ENCODE results near the gene RCBTB2. TPM values are rescaled to one million over a fixed set of nuclear protein-coding genes. Genes with fewer than 3 reads are reported as not detected.

The RCBTB2 gene
- total and polyA plus RNA-seq, 5 donors from 2014 or later: 21.8 to 32.5 (median 24.3) TPM

DNA sequence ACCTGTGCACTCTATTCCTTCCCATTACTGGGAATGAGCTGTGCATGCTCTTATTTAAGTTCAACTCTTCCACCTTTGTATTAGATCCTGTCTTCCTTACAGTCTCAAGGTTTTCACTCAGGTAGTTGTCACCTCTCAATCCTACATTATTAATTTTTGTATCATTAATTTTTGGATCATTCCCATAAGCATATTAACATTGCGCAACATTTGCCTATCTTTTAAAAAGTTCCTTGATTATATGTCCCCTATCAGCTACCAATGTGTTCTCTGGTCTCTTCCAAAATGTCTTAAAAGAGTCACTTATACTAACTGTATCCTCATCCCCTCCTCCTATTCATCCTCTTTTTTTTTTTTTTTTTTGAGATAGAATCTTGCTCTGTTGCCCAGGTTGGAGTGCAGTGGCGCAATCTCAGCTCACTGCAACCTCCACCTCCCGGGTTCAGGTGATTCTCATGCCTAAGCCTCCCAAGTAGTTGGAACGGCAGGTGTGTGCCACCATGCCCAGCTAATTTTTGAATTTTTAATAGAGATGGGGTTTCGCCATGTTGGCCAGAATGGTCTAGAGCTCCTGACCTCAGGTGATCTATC lies 2.1 kb upstream of the RCBTB2 start:
- ATAC-seq (ENCODE audit: low read depth in 2 of 2): no peak
- Histone ChIP-seq H3K9me3 (ENCODE audit: control insufficient read depth in 2 of 2, low read length in 2 of 2) (no peaks in the 10 kb centered on the region), H3K4me1 (ENCODE audit: control insufficient read depth, insufficient read depth, low read length, poor library complexity, severe bottlenecking) (peaks cover 25% of the 10 kb centered on the region), H3K27me3 (ENCODE audit: control insufficient read depth, insufficient read depth, low read length) (no peaks in the 10 kb centered on the region), H3K27ac (ENCODE audit: insufficient read depth, low read length, poor library complexity, severe bottlenecking) (no peak overlapping the region), H3K4me3 (ENCODE audit: low read depth, low read length) (no peak overlapping the region), H3K36me3 (ENCODE audit: control insufficient read depth, insufficient read depth, low read length) (no peaks in the 10 kb centered on the region)
- Mint-ChIP-seq H3K27me3 (peaks cover 18% of the 10 kb centered on the region), H3K27ac (peak overlapping the region in 1 of 3 donors; percentile 65), H3K4me3 (peak overlapping the region in 1 of 4 donors; percentile 76), H3K4me1 (peaks cover 22 to 31% (median 23%) of the 10 kb centered on the region in 4 donors), H3K9me3 (peaks cover 0 to 11% (median 0%) of the 10 kb centered on the region in 7 donors), H3K36me3 (no peaks in the 10 kb centered on the region)
- DNase-seq: no peak

- no peaks in the 10 kb centered on the region for H3K27me3 ChIP-seq (ENCODE audit: control insufficient read depth, insufficient read depth, low read length)
- DNase-seq: peak in 1 of 3 donors; percentile 51
- peak overlapping the region; percentile 29 for H3K4me3 ChIP-seq (ENCODE audit: low read depth, low read length)
- peaks cover 28% of the 10 kb centered on the region for H3K4me1 ChIP-seq (ENCODE audit: control insufficient read depth, insufficient read depth, low read length, poor library complexity, severe bottlenecking)
- ATAC-seq (ENCODE audit: low read depth in 2 of 2): no peak
- H3K27ac ChIP-seq (ENCODE audit: insufficient read depth, low read length, poor library complexity, severe bottlenecking): peak overlapping the region; percentile 95
- Mint-ChIP-seq H3K27ac (peak overlapping the region; percentile 99), H3K27me3 (peaks cover 18% of the 10 kb centered on the region), H3K4me1 (peaks cover 26 to 34% (median 28%) of the 10 kb centered on the region in 4 donors), H3K4me3 (peak overlapping the region; percentile 76 to 97 (median 94)), H3K36me3 (no peaks in the 10 kb centered on the region), H3K9me3 (peaks cover 0 to 11% (median 0%) of the 10 kb centered on the region in 7 donors)
- H3K36me3 ChIP-seq (ENCODE audit: control insufficient read depth, insufficient read depth, low read length): no peaks in the 10 kb centered on the region
- H3K9me3 ChIP-seq (ENCODE audit: control insufficient read depth in 2 of 2, low read length in 2 of 2): no peaks in the 10 kb centered on the region
Measured at GRCh38 chr13:48533961-48534600, 1.2 kb upstream of the RCBTB2 start.

- ATAC-seq (ENCODE audit: low read depth in 2 of 2) (peak in 1 of 2 donors; percentile 0), DNase-seq (no peak)
- peak overlapping the region; percentile 99 for H3K27ac Mint-ChIP-seq
- H3K27ac ChIP-seq (ENCODE audit: insufficient read depth, low read length, poor library complexity, severe bottlenecking): peak overlapping the region; percentile 95
- H3K36me3 ChIP-seq (ENCODE audit: control insufficient read depth, insufficient read depth, low read length): no peaks in the 10 kb centered on the region
- H3K9me3 Mint-ChIP-seq: peaks cover 0 to 9% (median 0%) of the 10 kb centered on the region in 7 donors
- H3K4me3 ChIP-seq (ENCODE audit: low read depth, low read length): peak overlapping the region; percentile 91
- H3K27me3 Mint-ChIP-seq: peaks cover 13% of the 10 kb centered on the region
- peak overlapping the region; percentile 76 to 99 (median 96) for H3K4me3 Mint-ChIP-seq
- H3K27me3 ChIP-seq (ENCODE audit: control insufficient read depth, insufficient read depth, low read length): no peaks in the 10 kb centered on the region
- peaks cover 30 to 45% (median 36%) of the 10 kb centered on the region in 4 donors for H3K4me1 Mint-ChIP-seq
- H3K4me1 ChIP-seq (ENCODE audit: control insufficient read depth, insufficient read depth, low read length, poor library complexity, severe bottlenecking): peaks cover 33% of the 10 kb centered on the region
- H3K36me3 Mint-ChIP-seq: no peaks in the 10 kb centered on the region
- no peaks in the 10 kb centered on the region for H3K9me3 ChIP-seq (ENCODE audit: control insufficient read depth in 2 of 2, low read length in 2 of 2)
Measured at GRCh38 chr13:48532256-48532505, 699 bp downstream of the RCBTB2 start.

GRCh38 chr13:48531416-48532255 lies 1.2 kb downstream of the RCBTB2 start:
- H3K9me3 Mint-ChIP-seq: peaks cover 0 to 6% (median 0%) of the 10 kb centered on the region in 7 donors
- DNase-seq (peak in 2 of 3 donors; percentile 42 to 59), ATAC-seq (ENCODE audit: low read depth in 2 of 2) (peak in 1 of 2 donors; percentile 7)
- peak overlapping the region; percentile 76 to 99 (median 96) for H3K4me3 Mint-ChIP-seq
- H3K4me1 Mint-ChIP-seq: peaks cover 30 to 43% (median 36%) of the 10 kb centered on the region in 4 donors
- H3K36me3 Mint-ChIP-seq: no peaks in the 10 kb centered on the region
- Histone ChIP-seq H3K36me3 (ENCODE audit: control insufficient read depth, insufficient read depth, low read length) (no peaks in the 10 kb centered on the region), H3K4me3 (ENCODE audit: low read depth, low read length) (peak overlapping the region; percentile 91), H3K4me1 (ENCODE audit: control insufficient read depth, insufficient read depth, low read length, poor library complexity, severe bottlenecking) (peaks cover 33% of the 10 kb centered on the region), H3K27me3 (ENCODE audit: control insufficient read depth, insufficient read depth, low read length) (no peaks in the 10 kb centered on the region), H3K9me3 (ENCODE audit: control insufficient read depth in 2 of 2, low read length in 2 of 2) (no peaks in the 10 kb centered on the region), H3K27ac (ENCODE audit: insufficient read depth, low read length, poor library complexity, severe bottlenecking) (peak overlapping the region; percentile 95)
- peaks cover 13% of the 10 kb centered on the region for H3K27me3 Mint-ChIP-seq
- H3K27ac Mint-ChIP-seq: peak overlapping the region; percentile 99

- H3K4me1 ChIP-seq (ENCODE audit: control insufficient read depth, insufficient read depth, low read length, poor library complexity, severe bottlenecking): peaks cover 36% of the 10 kb centered on the region
- peaks cover 0 to 5% (median 0%) of the 10 kb centered on the region in 7 donors for H3K9me3 Mint-ChIP-seq
- H3K27ac ChIP-seq (ENCODE audit: insufficient read depth, low read length, poor library complexity, severe bottlenecking): no peak overlapping the region
- H3K27me3 Mint-ChIP-seq: peaks cover 13% of the 10 kb centered on the region
- peak overlapping the region; percentile 91 for H3K4me3 ChIP-seq (ENCODE audit: low read depth, low read length)
- H3K4me1 Mint-ChIP-seq: peaks cover 30 to 41% (median 36%) of the 10 kb centered on the region in 4 donors
- H3K27me3 ChIP-seq (ENCODE audit: control insufficient read depth, insufficient read depth, low read length): no peaks in the 10 kb centered on the region
- H3K4me3 Mint-ChIP-seq: peak overlapping the region in 3 of 4 donors; percentile 76 to 99 (median 97)
- peak overlapping the region; percentile 99 for H3K27ac Mint-ChIP-seq
- ATAC-seq (ENCODE audit: low read depth in 2 of 2) (no peak), DNase-seq (no peak)
- H3K9me3 ChIP-seq (ENCODE audit: control insufficient read depth in 2 of 2, low read length in 2 of 2): no peaks in the 10 kb centered on the region
- H3K36me3 ChIP-seq (ENCODE audit: control insufficient read depth, insufficient read depth, low read length): no peaks in the 10 kb centered on the region
- H3K36me3 Mint-ChIP-seq: no peaks in the 10 kb centered on the region
Measured at GRCh38 chr13:48530833-48531232, 2.0 kb downstream of the RCBTB2 start.

DNA sequence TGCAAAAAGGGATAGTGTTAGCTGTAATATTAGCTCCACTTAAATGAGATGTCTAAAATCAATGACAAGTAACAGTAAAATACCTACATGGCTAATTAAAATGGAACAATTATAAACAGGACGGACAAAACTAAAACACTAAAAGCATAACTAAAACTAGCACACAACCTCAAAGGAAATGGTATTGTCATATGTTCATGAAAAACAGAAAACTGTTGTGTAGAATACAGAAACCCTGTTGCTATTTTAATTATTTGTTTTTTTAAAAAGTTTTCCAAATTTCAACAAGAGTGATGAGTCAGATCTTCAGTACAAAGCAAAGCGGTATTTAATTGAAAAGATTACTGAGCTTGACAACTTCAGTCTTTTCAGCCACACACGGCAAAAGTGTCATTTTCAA lies 4.2 kb downstream of the RCBTB2 start:
- no peak for ATAC-seq (ENCODE audit: low read depth in 2 of 2)
- H3K4me3 ChIP-seq (ENCODE audit: low read depth, low read length): peak overlapping the region; percentile 38

DNA sequence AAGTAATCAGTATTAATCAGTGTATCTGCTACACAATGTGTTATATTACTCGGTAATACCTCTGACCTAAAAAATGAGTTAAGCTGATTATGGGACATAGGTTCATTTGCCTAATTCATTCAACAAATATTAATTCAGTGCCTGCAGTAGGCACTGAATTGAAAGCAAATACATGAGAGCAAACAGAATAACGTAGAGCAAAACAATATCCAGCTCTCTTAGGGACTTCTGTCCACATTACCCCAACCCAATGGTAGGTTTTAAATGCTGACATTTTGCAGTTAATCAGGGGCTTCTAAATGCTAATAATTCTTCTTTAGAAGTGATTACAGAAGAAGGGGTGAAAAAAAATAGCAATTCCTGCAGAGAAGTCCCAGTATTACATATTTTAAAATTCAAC lies 4.9 kb downstream of the RCBTB2 start:
- Mint-ChIP-seq H3K9me3 (peaks cover 0 to 1% (median 0%) of the 10 kb centered on the region in 7 donors), H3K27me3 (peaks cover 8% of the 10 kb centered on the region), H3K4me3 (no peak overlapping the region), H3K4me1 (peaks cover 24 to 31% (median 28%) of the 10 kb centered on the region in 4 donors), H3K27ac (no peak overlapping the region), H3K36me3 (no peaks in the 10 kb centered on the region)
- Histone ChIP-seq H3K27ac (ENCODE audit: insufficient read depth, low read length, poor library complexity, severe bottlenecking) (no peak overlapping the region), H3K36me3 (ENCODE audit: control insufficient read depth, insufficient read depth, low read length) (no peaks in the 10 kb centered on the region), H3K9me3 (ENCODE audit: control insufficient read depth in 2 of 2, low read length in 2 of 2) (no peaks in the 10 kb centered on the region), H3K27me3 (ENCODE audit: control insufficient read depth, insufficient read depth, low read length) (no peaks in the 10 kb centered on the region), H3K4me1 (ENCODE audit: control insufficient read depth, insufficient read depth, low read length, poor library complexity, severe bottlenecking) (peaks cover 28% of the 10 kb centered on the region), H3K4me3 (ENCODE audit: low read depth, low read length) (peak overlapping the region; percentile 38)
- no peak for ATAC-seq (ENCODE audit: low read depth in 2 of 2)
- no peak for DNase-seq

More for the DNA sequence above, 4.2 kb downstream of the RCBTB2 start:
- H3K36me3 Mint-ChIP-seq: no peaks in the 10 kb centered on the region
- H3K36me3 ChIP-seq (ENCODE audit: control insufficient read depth, insufficient read depth, low read length): no peaks in the 10 kb centered on the region
- H3K4me1 Mint-ChIP-seq: peaks cover 28 to 35% (median 34%) of the 10 kb centered on the region in 4 donors
- H3K27ac ChIP-seq (ENCODE audit: insufficient read depth, low read length, poor library complexity, severe bottlenecking): no peak overlapping the region
- no peaks in the 10 kb centered on the region for H3K27me3 ChIP-seq (ENCODE audit: control insufficient read depth, insufficient read depth, low read length)
- H3K9me3 Mint-ChIP-seq: peaks cover 0 to 1% (median 0%) of the 10 kb centered on the region in 7 donors
- H3K27me3 Mint-ChIP-seq: peaks cover 8% of the 10 kb centered on the region
- H3K27ac Mint-ChIP-seq: peak overlapping the region in 1 of 3 donors; percentile 51
- H3K4me3 Mint-ChIP-seq: peak overlapping the region in 1 of 4 donors; percentile 76
- H3K4me1 ChIP-seq (ENCODE audit: control insufficient read depth, insufficient read depth, low read length, poor library complexity, severe bottlenecking): peaks cover 36% of the 10 kb centered on the region
- H3K9me3 ChIP-seq (ENCODE audit: control insufficient read depth in 2 of 2, low read length in 2 of 2): no peaks in the 10 kb centered on the region
- no peak for DNase-seq
